IMR-90 (cell line): ENCODE measurements around the gene FSIP1.

Experiments used
- CEBPB ChIP-seq: IDR thresholded peaks from 2 replicates; pipeline ENCODE4 v1.6.1; 2012; ENCODE audit warnings: low read depth, low read length, improper control_type of control experiment
- CTCF ChIP-seq: conservative IDR thresholded peaks from 2 replicates; pipeline ENCODE4 v1.5.1; 2012; ENCODE audit warnings: mild to moderate bottlenecking, low read depth, low read length, improper control_type of control experiment
- ELK1 ChIP-seq: fragments of 150-350 bp; IDR thresholded peaks from 2 replicates; pipeline ENCODE4 v1.6.1; 2016; ENCODE audit warnings: low read depth, mild to moderate bottlenecking, low read length, moderate library complexity, borderline replicate concordance
- MAFK ChIP-seq: IDR thresholded peaks from 2 replicates; pipeline ENCODE4 v1.6.1; 2012; ENCODE audit warnings: low read depth, low read length, improper control_type of control experiment
- MXI1 ChIP-seq: IDR thresholded peaks from 2 replicates; pipeline ENCODE4 v1.6.1; 2012; ENCODE audit warnings: low read depth, mild to moderate bottlenecking, low read length, moderate library complexity, borderline replicate concordance
- POLR2A ChIP-seq: IDR thresholded peaks from 2 replicates; pipeline ENCODE4 v1.6.1; 2012; ENCODE audit warnings: mild to moderate bottlenecking, low read depth, low read length
- RAD21 ChIP-seq: IDR thresholded peaks from 2 replicates; pipeline ENCODE4 v1.6.1; 2012; ENCODE audit warnings: low read length, improper control_type of control experiment
- RFX5 ChIP-seq: IDR thresholded peaks from 2 replicates; pipeline ENCODE4 v1.8.0; 2012; ENCODE audit warnings: low read depth, mild to moderate bottlenecking, low read length, moderate library complexity
- SMC3 ChIP-seq: fragments of 150-350 bp; IDR thresholded peaks from 2 replicates; pipeline ENCODE4 v1.6.1; 2016; ENCODE audit warnings: low read depth, mild to moderate bottlenecking, antibody characterized with exemption, low read length, moderate library complexity
- USF2 ChIP-seq: fragments of 150-350 bp; IDR thresholded peaks from 2 replicates; pipeline ENCODE4 v1.6.1; 2017; ENCODE audit warnings: mild to moderate bottlenecking, antibody characterized with exemption, low read length, low read depth

GRCh38 chr15:39735120-39735717 lies 47.4 kb downstream of the FSIP1 start:
- TF ChIP-seq CTCF (no peak), CEBPB (no peak), POLR2A (no peak), USF2 (no peak), SMC3 (no peak), RAD21 (no peak), MXI1 (no peak), RFX5 (no peak), ELK1 (no peak), MAFK (no peak)
